SK-N-SH (cell line): ENCODE measurements around the gene UBE2G1. TPM values are rescaled to one million over a fixed set of nuclear protein-coding genes. Genes with fewer than 3 reads are reported as not detected.
"Not testable (repeated sequence)": the region's sequence is repeated elsewhere in the genome, so short reads cannot be mapped to it uniquely, and the experiment has no call there.

ENCODE experiments used
- CTCF ChIA-PET: fragments of 300-600, 350-600 bp; formaldehyde crosslinking; extraction: SDS; loops from one replicate; lab custom pipeline; 2021; lab: Yijun Ruan, JAX
- POLR2A ChIA-PET: fragments of 350-600 bp; sonication (Branson Sonifier 250); formaldehyde crosslinking; extraction: SDS; loops from one replicate; lab custom pipeline; 2020; ENCODE audit warnings: antibody characterized with exemption, inconsistent platforms; lab: Yijun Ruan, JAX
- DNase-seq: peaks from one replicate; pipeline ENCODE4 v3.0.0; 2012
- H2AFZ ChIP-seq: fragments of 200-600 bp; sonication (generic); 2 replicates; pipeline ENCODE4 v1.8.1; 2016; ENCODE audit warnings: antibody characterized with exemption, mild to moderate bottlenecking, low read depth
- H3F3A ChIP-seq: fragments of 200-600 bp; sonication (generic); replicated peaks from 2 replicates; pipeline ENCODE3; 2016; ENCODE audit warnings: antibody characterized with exemption, mild to moderate bottlenecking; ENCODE audit not compliant: insufficient read depth
- H3K27ac ChIP-seq, 2 experiments: fragments of 200-500 bp in 1 of 2; fragments of 200-600 bp in 1 of 2; sonication (Bioruptor generic) in 1 of 2; sonication (generic), shearing (Covaris generic) in 1 of 2; 2 replicates each; pipeline versions ENCODE4 v1.5.1 to v1.6.1; 2014 to 2016; ENCODE audit warnings: low read depth in 2 of 2, inconsistent platforms in 1 of 2, low read length in 1 of 2, mild to moderate bottlenecking in 1 of 2, mixed read lengths in 1 of 2
- H3K27me3 ChIP-seq: fragments of 200-600 bp; sonication (generic), shearing (Covaris generic); 2 replicates; pipeline ENCODE4 v1.6.1; 2016; ENCODE audit warnings: mixed run types; ENCODE audit not compliant: insufficient read depth
- H3K36me3 ChIP-seq, 2 experiments: fragments of 200-500 bp in 1 of 2; fragments of 200-600 bp in 1 of 2; sonication (Bioruptor generic) in 1 of 2; sonication (generic) in 1 of 2; replicated peaks in 1 of 2; 2 replicates each; pipeline versions ENCODE3 to v1.5.1; 2014 to 2016; ENCODE audit warnings: low read length in 1 of 2, mild to moderate bottlenecking in 1 of 2; ENCODE audit not compliant: insufficient read depth in 2 of 2, control insufficient read depth in 1 of 2
- H3K4me1 ChIP-seq, 2 experiments: fragments of 200-500 bp in 1 of 2; fragments of 200-600 bp in 1 of 2; sonication (Bioruptor generic) in 1 of 2; sonication (generic), shearing (Covaris generic) in 1 of 2; 2 replicates each; pipeline versions ENCODE4 v1.5.1 to v1.6.1; 2014 to 2016; ENCODE audit warnings: low read depth in 1 of 2, low read length in 1 of 2, mixed run types in 1 of 2; ENCODE audit not compliant: insufficient read depth in 2 of 2, control insufficient read depth in 1 of 2
- H3K4me2 ChIP-seq: fragments of 200-600 bp; sonication (generic), shearing (Covaris generic); 2 replicates; pipeline ENCODE4 v1.6.1; 2017; ENCODE audit warnings: mixed run types
- H3K4me3 ChIP-seq, 2 experiments: fragments of 200-500 bp in 1 of 2; fragments of 200-600 bp in 1 of 2; sonication (Bioruptor generic) in 1 of 2; sonication (generic), shearing (Covaris generic) in 1 of 2; 2 replicates each; pipeline versions ENCODE4 v1.5.1 to v1.8.1; 2014 to 2016; ENCODE audit warnings: low read depth in 2 of 2, inconsistent platforms in 1 of 2, low read length in 1 of 2, mild to moderate bottlenecking in 1 of 2, mixed read lengths in 1 of 2, moderate library complexity in 1 of 2
- H3K79me2 ChIP-seq: fragments of 200-600 bp; sonication (generic); 2 replicates; pipeline ENCODE4 v1.8.1; 2017; ENCODE audit warnings: mild to moderate bottlenecking; ENCODE audit not compliant: insufficient read depth
- H3K9ac ChIP-seq: fragments of 200-600 bp; sonication (generic); 2 replicates; pipeline ENCODE4 v1.6.1; 2017; ENCODE audit warnings: mixed run types
- H3K9me2 ChIP-seq: fragments of 200-600 bp; sonication (generic); 2 replicates; pipeline ENCODE4 v1.6.1; 2017; ENCODE audit warnings: mixed run types
- H3K9me3 ChIP-seq: fragments of 200-600 bp; sonication (generic); 2 replicates; pipeline ENCODE4 v1.6.1; 2017; ENCODE audit warnings: mixed run types, mild to moderate bottlenecking, moderate library complexity
- H4K20me1 ChIP-seq: fragments of 200-600 bp; sonication (generic); 2 replicates; pipeline ENCODE4 v1.6.1; 2017; ENCODE audit warnings: mild to moderate bottlenecking, mixed run types; ENCODE audit not compliant: insufficient read depth
- CHD2 ChIP-seq: fragments of 150-350 bp; IDR thresholded peaks from 2 replicates; pipeline ENCODE4 v1.6.1; 2018; ENCODE audit warnings: low read length; ENCODE audit not compliant: partially characterized antibody
- EZH2phosphoT487 ChIP-seq: fragments of 200-600 bp; sonication (generic); IDR thresholded peaks from 2 replicates; pipeline ENCODE4 v1.6.1; 2017; ENCODE audit warnings: low read depth, mixed run types, mild to moderate bottlenecking, antibody characterized with exemption, moderate library complexity, borderline replicate concordance
- FOSL2 ChIP-seq: IDR thresholded peaks from 2 replicates; pipeline ENCODE4 v1.4.0; 2012; ENCODE audit warnings: low read depth, mild to moderate bottlenecking, moderate library complexity, borderline replicate concordance
- FOXM1 ChIP-seq: IDR thresholded peaks from 2 replicates; pipeline ENCODE4 v1.4.0; 2012; ENCODE audit warnings: low read depth, mild to moderate bottlenecking
- GATA2 ChIP-seq: sonication (generic); formaldehyde crosslinking; IDR thresholded peaks from 2 replicates; pipeline ENCODE4 v1.5.0; 2020; ENCODE audit warnings: mild to moderate bottlenecking, missing genetic modification reagents
- JUND ChIP-seq: IDR thresholded peaks from 2 replicates; pipeline ENCODE4 v1.4.0; 2012
- NFIC ChIP-seq: IDR thresholded peaks from 2 replicates; pipeline ENCODE4 v1.4.0; 2012; ENCODE audit warnings: borderline replicate concordance
- NRF1 ChIP-seq: IDR thresholded peaks from 2 replicates; pipeline ENCODE4 v1.6.1; 2012; ENCODE audit warnings: low read depth, mild to moderate bottlenecking, low read length
- PBX3 ChIP-seq: IDR thresholded peaks from 2 replicates; pipeline ENCODE4; 2012
- RCOR1 ChIP-seq: fragments of 150-350 bp; IDR thresholded peaks from 2 replicates; pipeline ENCODE4 v1.6.1; 2017; ENCODE audit warnings: antibody characterized with exemption, low read length
- RFX5 ChIP-seq: IDR thresholded peaks from 2 replicates; pipeline ENCODE4 v1.6.1; 2012; ENCODE audit warnings: mild to moderate bottlenecking, improper control_type of control experiment, low read length
- RXRA ChIP-seq: IDR thresholded peaks from 2 replicates; pipeline ENCODE4 v1.4.0; 2012; ENCODE audit warnings: low read depth, mild to moderate bottlenecking, borderline replicate concordance
- SMC3 ChIP-seq: IDR thresholded peaks from 2 replicates; pipeline ENCODE4 v1.6.1; 2012; ENCODE audit warnings: low read depth, low read length, improper control_type of control experiment
- TAF1 ChIP-seq: IDR thresholded peaks from 2 replicates; pipeline ENCODE4 v1.6.1; 2012; ENCODE audit warnings: low read depth, mild to moderate bottlenecking, low read length, moderate library complexity, borderline replicate concordance
- TCF12 ChIP-seq: IDR thresholded peaks from 2 replicates; pipeline ENCODE4 v1.4.0; 2012
- YY1 ChIP-seq: IDR thresholded peaks from 2 replicates; pipeline ENCODE4 v1.4.0; 2012; ENCODE audit warnings: low read depth, mild to moderate bottlenecking
- whole genome bisulfite sequencing: methylation state at CpG from one replicate; pipeline ENCODE4 v1.1.6; 2017; ENCODE audit warnings: low lambda C conversion rate; 5-methylcytosine and 5-hydroxymethylcytosine counted together
- polyA plus RNA-seq, 3 experiments: library from polyadenylated mRNA; depleted of rRNA; stranded (reverse); fragments of >200 nt; gene quantifications; 2 replicates each; pipeline ENCODE4 v1.2.3, GENCODE V29; 2012
- TF ChIP-seq, protein P1 (sequence below): fragments of 200-600 bp; sonication (generic); IDR thresholded peaks from 2 replicates; pipeline ENCODE4 v1.6.1; 2017; ENCODE audit warnings: antibody characterized with exemption, mild to moderate bottlenecking, moderate library complexity

UBE2G1 gene
- polyA plus RNA-seq, 1 of the 3 experiments (the other 2 are of a cell fraction): 23.2 TPM

DNA sequence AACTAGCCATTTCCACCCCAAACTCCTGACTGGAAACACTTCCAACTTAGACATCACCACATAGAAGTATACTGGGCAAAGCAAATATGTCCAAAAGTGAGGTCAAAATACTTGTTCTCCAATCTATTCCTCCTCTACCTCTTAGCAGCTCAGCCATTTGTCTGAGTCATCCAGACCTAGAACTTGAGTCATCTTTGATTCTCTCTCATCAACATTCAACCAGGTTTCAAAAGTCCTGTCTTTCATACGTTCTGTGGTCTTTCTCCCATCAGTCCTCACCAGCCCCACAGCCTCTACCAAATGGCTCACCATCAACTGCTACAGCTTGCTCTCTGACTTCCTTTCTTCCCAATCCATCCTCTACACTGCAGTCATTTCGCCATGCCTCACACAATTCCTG, 109.5 kb downstream of the UBE2G1 start:
- ChIA-PET POLR2A (interaction anchor here (0.9 kb wide), 1 partner anchor 29 kb away, joined by 3 read pairs; no protein-coding TSS in a partner anchor), CTCF (interaction anchor here (1.0 to 1.4 kb wide), 4 partner anchors 8 to 164 kb away, joined by 3 to 4 read pairs (median 3); no protein-coding TSS in a partner anchor)
- Histone ChIP-seq H3K9me2 (no peaks in the 10 kb centered on the region), H3K36me3 (peaks cover 0 to 23% of the 10 kb centered on the region in 2 experiments), H3K27me3 (no peaks in the 10 kb centered on the region), H3K4me2 (no peak overlapping the region), H3K79me2 (peaks cover 100% of the 10 kb centered on the region), H3K9ac (no peak overlapping the region), H3F3A (peaks cover 13% of the 10 kb centered on the region), H4K20me1 (peaks cover 29% of the 10 kb centered on the region), H3K9me3 (peaks cover 8% of the 10 kb centered on the region; the same call in 1 of the 2 replicates), H2AFZ (no peak overlapping the region), H3K4me3 (no peak overlapping the region), H3K27ac (no peak overlapping the region), H3K4me1 (peaks cover 0 to 2% of the 10 kb centered on the region in 2 experiments; a peak in 1 of 4 replicates)
- TF ChIP-seq TCF12 (no peak), FOSL2 (0 out of 2 replicates have a peak, but pooled peaks have one; percentile 11)
- 93% methylated on average over 2 of the region's 2 CpGs for WGBS
- DNase-seq: no peak

DNA sequence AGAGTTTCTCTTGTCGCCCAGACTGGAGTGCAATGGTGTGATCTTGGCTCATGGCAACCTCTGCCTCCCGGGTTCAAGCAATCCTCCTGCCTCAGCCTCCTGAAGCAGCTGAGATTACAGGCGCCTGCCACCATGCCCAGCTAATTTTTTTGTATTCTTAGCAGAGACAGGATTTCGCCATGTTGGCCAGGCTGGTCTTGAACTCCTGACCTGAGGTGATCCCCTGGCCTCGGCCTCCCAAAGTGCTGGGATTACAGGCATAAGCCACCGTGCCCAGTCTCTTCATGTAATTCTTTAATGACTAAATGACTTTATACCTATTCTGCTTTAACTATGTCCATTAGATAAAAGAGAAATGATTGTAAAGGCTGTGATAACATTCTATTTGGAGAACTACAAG, 111.2 kb downstream of the UBE2G1 start:
- H3K4me3 ChIP-seq, H3K27ac ChIP-seq, DNase-seq, H3K9me2 ChIP-seq, POLR2A ChIA-PET, H2AFZ ChIP-seq, H3K4me1 ChIP-seq, H3K4me2 ChIP-seq, H3K9me3 ChIP-seq, H3K27me3 ChIP-seq, H3K9ac ChIP-seq: not testable (repeated sequence)
- 95% methylated on average over 6 of the region's 6 CpGs for WGBS
- CTCF ChIA-PET: interaction anchor here (1.4 kb wide), 1 partner anchor 40 kb away, joined by 5 read pairs; no protein-coding TSS in a partner anchor
- H3K36me3 ChIP-seq: peaks cover 0 to 19% of the 10 kb centered on the region in 2 experiments
- H3K79me2 ChIP-seq: peaks cover 100% of the 10 kb centered on the region
- H4K20me1 ChIP-seq: peaks cover 40% of the 10 kb centered on the region
- H3F3A ChIP-seq: peaks cover 17% of the 10 kb centered on the region

DNA sequence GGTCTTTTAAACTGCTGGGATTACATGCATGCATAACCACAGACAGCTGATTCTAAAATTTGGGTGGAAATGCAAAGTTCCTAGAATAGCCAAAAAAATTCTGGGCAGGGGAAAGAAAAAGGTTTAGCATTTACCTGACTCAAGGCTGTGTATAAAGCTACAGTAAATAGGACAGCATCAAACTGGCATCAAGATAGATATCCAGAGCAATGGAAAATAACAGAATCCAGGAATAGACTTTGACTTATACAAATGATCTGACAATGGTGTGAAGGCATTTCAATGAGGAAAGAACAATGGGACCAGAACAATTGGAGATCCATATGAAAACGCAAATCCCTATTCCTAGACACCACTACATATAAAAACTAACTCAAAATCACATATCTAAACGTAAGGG, 115.6 kb downstream of the UBE2G1 start:
- POLR2A ChIA-PET: no interaction called here
- no peak for DNase-seq
- Histone ChIP-seq H3K9ac (no peak overlapping the region), H3K27ac (no peak overlapping the region), H3K4me2 (no peak overlapping the region), H3K27me3 (no peaks in the 10 kb centered on the region), H3F3A (peaks cover 14% of the 10 kb centered on the region), H3K4me1 (no peaks in the 10 kb centered on the region; a peak in 1 of 4 replicates), H3K9me3 (no peaks in the 10 kb centered on the region), H3K36me3 (no peaks in the 10 kb centered on the region), H3K4me3 (no peak overlapping the region), H2AFZ (no peak overlapping the region), H4K20me1 (peaks cover 73% of the 10 kb centered on the region), H3K9me2 (no peaks in the 10 kb centered on the region), H3K79me2 (peaks cover 98% of the 10 kb centered on the region)
- 91% methylated on average over 2 of the region's 2 CpGs for WGBS
- CTCF ChIA-PET: interaction anchor here (1.1 to 4.6 kb wide), 10 partner anchors 9 to 811 kb away, joined by 3 to 39 read pairs (median 12); partner anchors contain the start of gene ANKFY1
- TF ChIP-seq FOXM1: no peak
- no peak for TF ChIP-seq TAF1
- TF ChIP-seq YY1: no peak
- TF ChIP-seq EZH2phosphoT487: no peak
- TF ChIP-seq, protein P1, sequence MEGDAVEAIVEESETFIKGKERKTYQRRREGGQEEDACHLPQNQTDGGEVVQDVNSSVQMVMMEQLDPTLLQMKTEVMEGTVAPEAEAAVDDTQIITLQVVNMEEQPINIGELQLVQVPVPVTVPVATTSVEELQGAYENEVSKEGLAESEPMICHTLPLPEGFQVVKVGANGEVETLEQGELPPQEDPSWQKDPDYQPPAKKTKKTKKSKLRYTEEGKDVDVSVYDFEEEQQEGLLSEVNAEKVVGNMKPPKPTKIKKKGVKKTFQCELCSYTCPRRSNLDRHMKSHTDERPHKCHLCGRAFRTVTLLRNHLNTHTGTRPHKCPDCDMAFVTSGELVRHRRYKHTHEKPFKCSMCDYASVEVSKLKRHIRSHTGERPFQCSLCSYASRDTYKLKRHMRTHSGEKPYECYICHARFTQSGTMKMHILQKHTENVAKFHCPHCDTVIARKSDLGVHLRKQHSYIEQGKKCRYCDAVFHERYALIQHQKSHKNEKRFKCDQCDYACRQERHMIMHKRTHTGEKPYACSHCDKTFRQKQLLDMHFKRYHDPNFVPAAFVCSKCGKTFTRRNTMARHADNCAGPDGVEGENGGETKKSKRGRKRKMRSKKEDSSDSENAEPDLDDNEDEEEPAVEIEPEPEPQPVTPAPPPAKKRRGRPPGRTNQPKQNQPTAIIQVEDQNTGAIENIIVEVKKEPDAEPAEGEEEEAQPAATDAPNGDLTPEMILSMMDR: no peak
- TF ChIP-seq FOSL2: no peak
- TF ChIP-seq RCOR1: no peak
- no peak for TF ChIP-seq RFX5
- no peak for TF ChIP-seq RXRA
- no peak for TF ChIP-seq NRF1
- no peak for TF ChIP-seq NFIC
- no peak for TF ChIP-seq SMC3
- TF ChIP-seq PBX3: no peak
- TF ChIP-seq JUND: no peak
- TF ChIP-seq CHD2: no peak
- TF ChIP-seq GATA2 (CRISPR knock-in tag): no peak
